Spleen (tissue), 7 donors: ENCODE measurements around the gene METTL13.

Experiments
- POLR2A ChIP-seq, 3 donors: fragments of 450-650 bp; IDR thresholded peaks; one replicate each; pipeline ENCODE4 v1.5.1; 2017; ENCODE audit warnings: antibody characterized with exemption in 3 of 3, mild to moderate bottlenecking in 1 of 3
- TF ChIP-seq, protein P1 (sequence below), 11 experiments: fragments of 200-600 bp in 7 of 11; fragments of 450-650 bp in 4 of 11; sonication (generic) in 4 of 11; IDR thresholded peaks in 8 of 11; conservative IDR thresholded peaks in 3 of 11; 1 replicate in 7 of 11; 2 replicates in 4 of 11; pipeline versions ENCODE4 v1.4.0 to v1.8.0; 2016 to 2021; ENCODE audit warnings: antibody characterized with exemption in 11 of 11, inconsistent platforms in 4 of 11, mild to moderate bottlenecking in 1 of 11
- donor health status: DM: no; HTN: no; CAD: no; lungs with moderate emphysema.
- donor health status: DM: no; HTN: no; CAD: no.
- donor health status: DM: no; HTN: no; CAD: no.

DNA sequence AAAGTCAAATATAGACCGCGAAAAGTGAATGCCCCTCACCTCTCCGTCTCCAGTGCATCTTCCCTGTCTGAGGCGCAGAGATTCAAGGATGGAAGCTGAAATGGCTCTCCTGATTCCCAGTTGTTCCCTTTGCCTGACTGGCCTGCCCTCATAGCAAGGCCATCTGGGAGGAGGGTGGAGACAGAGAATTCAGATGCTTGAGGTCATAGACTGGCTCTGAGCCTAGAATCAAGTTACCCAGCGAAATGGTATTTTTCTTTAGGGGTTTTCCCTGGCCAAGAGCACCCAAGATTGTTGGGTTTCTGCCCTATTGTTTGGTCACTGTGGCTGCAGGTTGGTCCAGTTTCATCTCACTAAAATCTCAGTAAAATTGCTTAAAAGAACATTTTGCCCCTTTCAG is 7.2 kb downstream of the METTL13 start:
- TF ChIP-seq, protein P1, sequence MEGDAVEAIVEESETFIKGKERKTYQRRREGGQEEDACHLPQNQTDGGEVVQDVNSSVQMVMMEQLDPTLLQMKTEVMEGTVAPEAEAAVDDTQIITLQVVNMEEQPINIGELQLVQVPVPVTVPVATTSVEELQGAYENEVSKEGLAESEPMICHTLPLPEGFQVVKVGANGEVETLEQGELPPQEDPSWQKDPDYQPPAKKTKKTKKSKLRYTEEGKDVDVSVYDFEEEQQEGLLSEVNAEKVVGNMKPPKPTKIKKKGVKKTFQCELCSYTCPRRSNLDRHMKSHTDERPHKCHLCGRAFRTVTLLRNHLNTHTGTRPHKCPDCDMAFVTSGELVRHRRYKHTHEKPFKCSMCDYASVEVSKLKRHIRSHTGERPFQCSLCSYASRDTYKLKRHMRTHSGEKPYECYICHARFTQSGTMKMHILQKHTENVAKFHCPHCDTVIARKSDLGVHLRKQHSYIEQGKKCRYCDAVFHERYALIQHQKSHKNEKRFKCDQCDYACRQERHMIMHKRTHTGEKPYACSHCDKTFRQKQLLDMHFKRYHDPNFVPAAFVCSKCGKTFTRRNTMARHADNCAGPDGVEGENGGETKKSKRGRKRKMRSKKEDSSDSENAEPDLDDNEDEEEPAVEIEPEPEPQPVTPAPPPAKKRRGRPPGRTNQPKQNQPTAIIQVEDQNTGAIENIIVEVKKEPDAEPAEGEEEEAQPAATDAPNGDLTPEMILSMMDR (IDR thresholded peaks at IDR 0.05 in 8 of 11, conservative IDR thresholded peaks at IDR 0.05 in 3 of 11), result no peak
- TF ChIP-seq POLR2A (IDR thresholded peaks at IDR 0.05), result no peak
